AG08396 (cell line): ENCODE measurements around the gene UNC5C.

Experiments used
- DNase-seq: peaks from one replicate; pipeline ENCODE4 v3.0.0; 2012; ENCODE audit warnings: low spot score, mixed read lengths

The UNC5C gene

DNA sequence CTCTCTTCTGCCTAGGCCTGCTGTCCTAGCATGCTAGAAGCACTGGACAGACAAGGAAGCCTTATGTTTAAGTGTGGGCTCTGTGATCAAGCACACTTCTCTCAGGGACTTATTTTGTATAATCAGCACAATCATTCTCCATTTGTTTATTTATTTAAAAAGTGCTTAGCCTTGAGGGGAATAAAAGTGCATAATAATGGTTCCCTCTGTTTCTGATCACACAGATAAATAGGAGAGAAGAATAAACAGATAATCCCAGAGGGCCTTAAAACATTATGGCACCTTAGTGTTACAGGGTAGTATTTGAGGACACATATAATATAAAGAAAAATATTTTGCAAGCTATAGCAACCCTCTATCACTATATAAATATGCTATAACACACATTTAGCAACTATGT, 146.5 kb downstream of the UNC5C start:
- DNase-seq = no peak

DNA sequence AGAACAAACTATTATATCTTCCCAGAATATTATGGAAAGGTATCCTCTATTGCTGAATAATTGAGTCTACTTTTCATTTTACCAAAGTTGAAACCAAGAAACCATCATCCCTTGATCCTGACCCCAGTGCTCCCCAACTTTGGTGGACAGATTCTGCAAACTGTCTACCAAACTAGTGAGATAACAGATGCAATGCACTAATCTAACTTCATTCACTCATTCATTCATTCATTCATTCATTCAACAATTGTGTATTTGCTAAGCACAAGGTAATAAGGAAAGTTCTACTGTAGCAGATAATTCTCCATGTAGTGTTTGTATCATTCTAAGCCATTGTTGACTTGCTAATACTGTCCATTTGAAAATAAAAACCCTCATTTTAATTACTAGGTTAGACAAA, 150.6 kb downstream of the UNC5C start:
- DNase-seq = no peak

DNA sequence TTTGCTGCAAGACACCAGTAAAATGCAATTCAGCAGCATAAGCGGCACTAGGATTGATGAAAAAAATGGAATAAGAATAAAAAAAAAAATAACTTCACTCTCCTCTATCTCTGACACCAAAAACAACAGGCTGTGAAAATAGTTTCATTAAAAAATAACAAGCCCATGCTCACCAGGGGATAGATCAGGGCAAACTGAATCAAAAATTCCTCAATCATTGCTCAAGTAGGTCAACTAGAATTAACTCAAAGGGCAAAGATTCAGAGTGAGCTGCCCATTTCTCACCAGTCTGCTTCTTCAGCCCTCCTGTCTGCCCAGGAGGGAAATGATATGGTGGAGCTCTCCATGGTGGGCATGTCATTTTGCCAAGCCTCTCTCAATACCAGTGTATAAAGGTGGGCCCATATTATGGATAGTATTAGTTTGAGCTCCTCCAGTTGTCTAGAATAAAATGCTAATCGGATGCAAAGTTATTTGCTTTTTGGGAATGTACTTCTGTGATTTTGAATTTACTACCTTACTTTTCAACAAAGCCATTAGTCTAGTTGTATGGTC, 153.9 kb downstream of the UNC5C start:
- no peak for DNase-seq

DNA sequence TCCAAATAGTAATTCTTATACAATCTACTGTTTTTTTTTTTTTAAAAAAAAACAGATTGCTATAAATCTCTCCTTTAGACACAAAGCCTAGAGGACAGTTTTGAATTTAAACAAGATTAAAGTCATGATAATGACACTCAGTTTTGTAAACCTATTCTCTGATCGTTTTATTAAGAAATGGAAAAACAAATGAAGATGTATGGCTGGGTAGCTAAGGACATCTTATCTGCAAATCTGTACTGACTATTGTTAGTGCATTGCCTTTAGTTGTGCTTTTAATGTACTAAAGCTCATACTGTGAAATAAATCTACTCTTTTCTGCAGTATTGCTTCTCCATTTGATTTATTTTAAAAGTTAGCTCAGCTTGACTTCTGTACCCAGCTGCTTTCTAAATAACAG, 155.0 kb downstream of the UNC5C start:
- no peak for DNase-seq

DNA sequence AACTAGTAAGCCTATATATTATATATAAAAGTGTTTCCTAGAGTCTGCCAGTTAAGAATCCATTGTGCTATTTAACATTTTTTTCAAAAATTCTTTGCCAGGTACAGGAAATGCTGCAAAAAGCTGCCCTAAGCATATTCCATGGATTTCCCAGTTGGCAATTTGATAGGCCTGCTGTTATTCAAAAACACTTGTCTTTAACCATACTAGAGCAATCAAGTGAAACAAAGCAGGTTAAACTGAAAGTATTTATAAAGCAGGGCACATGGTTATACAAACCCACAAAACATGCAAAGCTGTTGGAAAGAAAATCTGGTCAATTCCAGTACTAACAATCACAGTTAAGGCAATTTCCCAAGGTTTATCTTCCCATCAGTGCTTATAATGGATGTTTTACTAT, 159.9 kb downstream of the UNC5C start:
- DNase-seq = no peak

DNA sequence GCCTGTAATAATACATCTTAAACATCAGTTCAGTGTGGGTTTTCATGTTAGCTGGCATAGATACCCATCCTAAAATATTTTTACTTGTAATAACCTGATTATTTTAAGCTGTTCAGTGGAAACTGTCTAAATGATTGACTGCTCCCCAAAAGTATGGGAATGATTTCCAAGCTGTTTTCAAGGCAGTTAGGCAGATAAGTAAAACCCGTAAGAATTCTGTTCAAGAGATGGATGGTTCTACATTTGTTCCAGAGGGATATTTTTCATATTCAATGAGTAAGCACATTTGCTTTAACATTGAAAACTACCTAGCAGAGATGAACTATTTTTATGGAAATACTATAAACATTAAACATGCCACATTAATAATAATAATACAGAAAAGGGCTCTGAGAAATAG, 161.1 kb downstream of the UNC5C start:
- DNase-seq = no peak

DNA sequence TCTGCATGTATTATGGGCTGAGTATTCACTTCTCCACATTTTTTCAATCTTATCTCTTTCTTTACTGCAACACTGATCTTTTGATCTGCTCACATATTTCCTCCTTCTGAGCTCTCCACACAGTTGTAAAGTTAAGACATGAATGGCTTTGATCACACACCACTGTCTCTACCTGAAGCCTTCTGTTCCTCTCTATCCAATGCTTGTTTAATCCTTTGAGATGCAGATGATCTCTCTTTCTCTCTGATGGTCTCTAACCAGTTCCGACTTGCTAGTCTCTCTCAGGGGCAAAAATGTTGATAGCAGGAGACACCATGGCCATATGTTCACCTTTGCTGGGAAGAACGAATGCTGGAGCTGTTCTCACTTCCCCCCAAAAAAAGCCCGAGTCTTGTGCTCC, 162.4 kb downstream of the UNC5C start:
- no peak for DNase-seq

DNA sequence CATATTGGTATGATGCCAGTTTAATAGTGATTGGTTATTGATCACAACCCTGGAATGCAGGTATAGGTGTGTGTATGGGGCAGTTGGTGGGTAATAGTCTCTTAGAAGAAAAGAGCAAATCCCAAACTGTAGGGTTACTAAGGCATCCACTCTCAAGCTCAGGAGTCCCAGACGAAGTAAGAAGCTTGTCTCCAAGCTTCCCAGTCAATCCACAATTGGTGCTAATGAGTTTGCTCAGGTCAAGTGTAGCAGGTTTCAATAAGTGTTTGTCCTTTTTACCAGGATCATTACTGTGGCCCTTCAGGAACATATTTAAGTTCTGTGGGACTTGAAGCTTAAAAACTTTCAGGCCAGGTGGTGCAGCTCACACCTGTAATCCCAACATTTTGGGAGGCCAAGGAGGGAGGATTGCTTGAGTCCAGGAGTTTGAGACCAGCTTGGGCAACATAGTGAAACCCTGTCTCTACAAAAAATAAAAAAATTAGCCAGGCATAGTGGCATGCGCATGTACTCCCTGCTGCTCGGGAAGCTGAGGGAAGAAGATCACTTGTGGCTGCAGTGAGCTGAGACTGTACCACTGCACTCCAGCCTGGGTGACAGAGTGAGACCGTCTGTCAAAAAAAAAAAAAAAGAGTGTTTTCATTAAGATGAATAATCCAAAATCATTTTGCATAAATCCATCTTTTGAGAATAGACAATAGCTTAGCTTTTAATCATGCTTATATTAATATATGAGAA, 166.8 kb downstream of the UNC5C start:
- DNase-seq = no peak

DNA sequence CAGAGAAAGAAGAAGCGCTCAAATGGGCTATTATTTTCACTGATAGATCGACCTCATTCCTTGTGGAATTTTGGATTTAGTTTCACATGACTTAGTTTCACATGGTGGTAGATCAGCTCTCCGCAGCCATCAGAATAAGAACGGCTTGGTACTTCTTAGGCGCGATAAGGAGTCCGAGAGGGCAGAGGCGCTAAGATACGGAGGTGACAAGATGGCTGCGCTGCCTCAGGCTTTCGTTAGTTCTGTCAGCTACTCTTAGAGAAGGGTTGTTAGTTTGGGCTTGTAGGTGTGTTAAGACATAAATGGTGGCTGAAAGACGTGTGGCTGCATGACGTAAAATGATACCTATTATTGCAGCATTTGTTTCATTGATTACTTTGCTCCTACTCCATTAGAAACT, 169.1 kb downstream of the UNC5C start:
- DNase-seq = no peak

DNA sequence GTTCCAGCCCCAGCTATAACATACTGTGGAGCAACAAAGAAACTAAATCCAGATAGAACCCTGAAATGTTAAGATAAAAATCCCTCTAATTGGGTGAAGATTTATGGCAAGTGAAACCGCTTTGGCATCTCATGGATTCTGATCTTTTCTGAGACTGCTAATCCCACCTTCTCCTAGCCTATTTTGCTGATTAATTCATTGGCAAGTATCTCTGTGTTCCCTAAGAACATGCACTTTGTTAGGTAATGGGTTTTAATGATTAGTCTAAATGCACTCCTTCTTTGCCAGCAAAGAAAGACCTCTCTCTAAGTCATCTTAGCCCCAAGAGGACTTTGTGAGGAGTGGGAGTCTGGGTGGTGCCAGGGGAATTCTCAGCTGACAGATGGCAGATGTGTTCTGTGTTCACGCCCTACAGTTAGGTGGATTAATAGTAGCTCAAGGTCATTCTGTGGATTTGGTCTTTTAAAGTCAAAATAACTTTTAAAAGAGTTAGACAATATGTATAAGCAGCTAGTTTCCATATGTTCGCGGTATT, 171.3 kb downstream of the UNC5C start:
- DNase-seq = no peak

DNA sequence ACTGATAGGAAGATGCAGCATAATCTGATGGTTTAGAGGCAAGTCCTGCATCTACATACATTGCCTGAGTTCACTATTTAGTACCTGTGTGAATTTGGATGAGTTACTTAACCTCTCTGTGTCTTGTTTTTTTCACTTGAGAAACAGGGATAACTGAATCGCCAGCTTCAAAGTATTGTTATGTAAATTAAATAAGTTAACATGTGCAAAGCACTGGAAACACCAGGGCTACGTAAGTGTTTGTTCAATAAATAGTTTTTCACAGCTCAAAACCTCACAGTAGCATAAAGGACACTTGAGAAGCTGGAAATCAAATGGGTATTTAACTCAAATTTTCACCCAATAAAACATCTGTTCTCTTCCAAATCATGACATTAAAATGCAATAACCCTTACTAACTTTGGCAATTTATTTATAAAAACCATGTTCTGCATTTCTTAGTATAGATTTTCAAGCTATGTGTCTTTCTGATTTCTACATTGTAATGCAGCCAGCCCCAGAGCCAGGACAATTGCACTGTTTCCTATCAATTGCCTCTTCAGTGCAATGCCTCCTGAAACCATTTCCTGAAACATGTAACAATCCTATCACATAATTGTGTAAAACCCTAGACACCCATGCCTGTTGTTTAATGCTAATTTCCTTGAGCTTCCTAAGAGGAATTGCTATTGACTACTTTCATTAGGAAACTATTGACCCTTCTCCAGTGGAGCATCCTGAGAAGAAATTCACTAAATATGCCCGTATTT, 177.1 kb downstream of the UNC5C start:
- DNase-seq = no peak

DNA sequence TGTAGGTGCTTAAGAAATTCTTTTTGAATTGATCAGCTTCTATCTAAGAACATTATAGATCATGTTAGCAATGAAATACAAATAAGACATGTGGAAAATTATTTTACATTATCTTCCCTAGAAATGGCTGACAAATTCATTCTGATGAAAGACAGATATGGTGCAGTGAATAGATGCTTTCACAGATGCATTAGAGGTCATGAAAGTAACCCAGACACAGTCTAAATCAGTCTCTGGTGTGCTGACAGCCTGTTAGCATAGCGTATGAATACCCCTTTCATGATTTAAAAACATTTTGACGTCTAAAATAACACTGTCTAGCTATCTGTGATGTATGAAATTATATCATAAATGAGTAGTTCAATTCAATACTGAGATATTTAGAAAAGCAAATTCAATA, 180.9 kb downstream of the UNC5C start:
- DNase-seq = no peak

DNA sequence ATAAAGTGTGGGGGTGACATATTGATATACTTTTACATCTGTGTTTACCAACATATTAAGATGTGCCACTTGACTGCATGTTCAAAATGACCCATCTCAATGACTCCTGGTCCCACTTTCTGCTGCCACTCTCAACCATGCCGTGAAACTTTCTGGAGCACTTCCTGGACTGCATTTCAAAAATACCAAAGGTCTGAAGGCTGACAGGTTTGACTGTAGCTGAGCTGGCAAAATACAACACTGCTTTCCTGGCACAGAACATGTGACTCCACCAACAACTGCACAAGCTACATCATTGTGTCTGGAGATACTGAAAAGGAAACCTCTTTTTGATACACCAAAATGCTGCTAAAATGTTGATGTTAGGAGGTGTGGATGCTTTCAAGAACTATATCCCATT, 184.8 kb downstream of the UNC5C start:
- no peak for DNase-seq

DNA sequence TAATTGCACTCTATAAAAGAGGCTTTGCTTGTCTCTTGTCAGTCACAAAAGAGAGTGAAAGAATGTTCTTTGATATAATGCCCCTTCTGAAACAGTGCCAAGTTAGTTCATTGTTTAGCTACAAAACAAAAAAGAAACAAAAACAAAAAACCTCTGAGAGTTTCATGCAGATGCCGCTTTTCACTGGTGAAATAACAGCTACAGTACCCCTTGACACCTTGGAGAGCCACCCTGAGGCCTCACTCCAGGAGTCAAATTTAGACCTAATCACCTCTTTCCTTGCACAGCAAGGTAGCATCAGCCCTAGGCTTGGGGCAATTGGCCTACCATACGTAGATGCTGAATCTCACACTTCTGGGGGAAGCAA, 185.2 kb downstream of the UNC5C start:
- no peak for DNase-seq

DNA sequence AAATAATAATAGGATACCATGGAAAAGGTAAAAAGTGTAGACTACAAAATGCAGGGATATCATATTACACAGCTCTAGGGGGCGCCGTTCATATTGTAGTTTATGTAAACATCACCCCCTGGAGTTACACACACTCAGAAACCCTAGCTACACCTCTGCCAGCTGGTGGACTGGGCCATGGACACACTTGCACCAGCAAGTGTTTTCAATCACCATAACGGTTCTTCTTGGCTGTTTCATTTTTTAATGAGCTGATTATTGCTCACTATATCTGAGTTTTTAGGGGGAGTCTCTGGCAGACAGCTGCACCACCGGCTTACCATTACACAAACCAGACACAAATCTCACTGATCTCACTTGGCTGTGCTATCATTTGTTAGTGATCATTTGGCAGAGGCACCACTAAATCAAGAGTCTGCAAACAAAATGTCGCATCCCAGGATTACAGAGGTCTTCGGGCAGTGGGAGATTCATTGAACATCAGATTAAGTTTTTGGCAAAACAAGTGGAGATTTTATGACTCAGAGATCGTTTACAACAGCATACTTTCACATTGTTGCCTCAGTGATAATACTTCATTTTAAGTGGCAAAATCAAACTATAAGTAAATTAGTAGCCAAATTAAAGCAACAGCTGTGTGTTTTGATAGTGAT, 185.7 kb downstream of the UNC5C start:
- DNase-seq = no peak

DNA sequence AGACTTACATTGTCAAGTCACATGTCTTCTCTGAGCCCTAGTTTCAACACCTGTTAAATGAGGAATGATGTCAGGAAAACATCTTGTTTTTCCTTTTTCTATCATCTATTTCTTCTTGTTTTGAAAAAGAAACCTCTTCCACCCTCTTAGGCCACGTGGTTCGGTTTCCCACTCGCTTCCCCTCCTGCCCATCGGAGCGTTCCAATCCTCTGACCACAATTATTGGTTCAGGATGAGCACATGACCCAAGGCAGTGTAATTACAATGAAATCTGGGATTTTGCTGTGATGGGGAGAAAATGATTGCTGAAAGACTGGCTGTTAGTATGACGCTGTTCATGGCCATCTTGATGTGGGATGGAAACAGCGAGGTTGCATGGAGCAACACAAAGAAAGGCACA, 186.7 kb downstream of the UNC5C start:
- DNase-seq = no peak

DNA sequence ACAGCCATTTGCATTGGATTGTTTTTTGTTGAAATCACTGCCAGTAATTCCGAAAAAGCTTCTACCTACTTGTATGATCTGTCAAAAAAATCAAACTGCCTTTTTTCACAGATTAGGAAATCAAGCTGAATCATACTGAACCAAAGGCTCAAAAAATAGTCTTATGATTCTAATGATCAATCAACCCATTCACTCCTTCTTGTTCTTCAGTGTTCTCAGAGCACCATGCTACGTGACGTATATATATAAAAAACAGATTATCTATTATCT, 187.1 kb downstream of the UNC5C start:
- DNase-seq = no peak

DNA sequence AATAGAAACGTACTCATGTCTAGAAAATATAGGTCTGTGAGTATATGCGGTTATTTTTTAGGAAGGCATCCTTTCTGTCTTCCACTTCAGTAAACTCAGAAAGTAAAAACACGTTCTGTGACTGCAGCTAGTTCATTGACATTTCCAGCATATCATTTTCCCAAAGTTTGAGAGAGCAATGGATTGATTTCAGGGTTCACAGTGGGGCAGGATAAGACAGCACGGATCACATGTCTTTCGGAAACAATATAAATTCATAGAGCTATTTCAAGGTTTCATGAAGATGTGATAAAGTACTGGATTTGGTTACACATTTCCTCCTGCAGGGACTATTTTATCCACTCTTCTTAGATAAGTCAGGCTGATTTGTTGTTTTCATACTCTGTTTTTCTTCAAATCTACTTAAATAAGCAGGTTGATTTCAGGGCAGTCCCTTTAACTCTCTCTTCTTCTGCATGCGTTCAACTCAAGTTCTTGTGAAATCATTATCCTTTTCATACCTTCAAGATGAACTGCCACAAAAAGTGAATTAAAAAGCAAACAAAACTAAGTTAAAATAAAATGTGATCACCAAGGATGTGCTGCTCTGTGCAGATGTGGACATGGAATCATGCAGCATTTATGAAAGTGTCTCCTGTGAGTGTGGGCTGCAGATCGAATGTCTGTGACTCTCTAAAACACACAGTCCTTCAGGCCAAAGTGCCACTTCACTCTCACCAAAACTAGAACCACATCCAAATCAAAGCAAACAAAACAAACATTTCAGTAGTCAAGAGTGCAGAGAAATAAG, 187.7 kb downstream of the UNC5C start:
- DNase-seq = no peak

DNA sequence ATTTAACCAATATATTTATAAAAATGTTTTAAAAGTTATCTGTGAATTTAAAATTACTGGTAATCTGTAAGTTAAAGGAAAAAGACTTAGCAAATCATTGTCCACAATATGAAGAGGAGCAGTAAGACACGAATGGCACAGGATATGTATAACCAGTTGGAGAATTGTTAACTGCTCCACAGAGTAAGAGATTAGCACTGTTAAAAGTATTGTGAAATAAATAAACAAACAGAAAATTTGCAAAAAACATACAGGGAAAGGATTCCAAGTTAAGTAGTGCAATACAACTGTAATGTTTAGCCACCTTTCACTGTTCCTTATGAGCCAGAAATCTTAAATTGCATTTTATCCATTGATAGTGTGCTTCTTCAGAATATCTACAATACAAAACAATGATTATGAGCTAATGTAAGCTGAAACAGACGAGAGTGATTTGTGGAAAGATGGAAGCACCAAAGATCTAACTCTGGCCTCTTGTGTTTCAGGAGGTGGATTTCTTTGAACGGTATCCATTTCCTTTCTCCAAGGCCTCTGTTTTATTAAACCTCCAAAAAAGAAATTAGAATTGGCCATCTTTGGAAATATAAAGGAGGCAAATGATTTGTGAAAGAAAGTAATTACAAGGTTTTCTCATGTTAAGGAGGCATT, 188.4 kb downstream of the UNC5C start:
- DNase-seq = no peak

DNA sequence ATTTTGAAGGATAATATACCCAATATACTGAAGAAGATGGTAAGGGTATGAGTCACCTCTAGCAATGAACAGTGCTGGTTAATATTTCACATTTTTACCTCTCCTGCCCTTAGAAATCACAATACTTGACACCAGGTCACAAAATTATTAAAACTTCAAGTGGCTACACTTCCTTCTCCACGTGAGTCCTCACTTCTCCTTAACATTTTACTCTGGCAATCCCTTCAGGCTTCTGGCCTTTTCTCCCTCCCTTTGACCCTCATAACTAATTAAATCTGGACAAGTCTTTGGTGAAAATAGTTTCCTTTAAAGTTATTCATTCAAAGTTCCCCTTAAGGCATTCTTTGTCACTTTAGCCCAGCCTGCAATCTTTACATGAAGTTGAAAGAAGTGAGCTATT, 190.4 kb downstream of the UNC5C start:
- DNase-seq = no peak

DNA sequence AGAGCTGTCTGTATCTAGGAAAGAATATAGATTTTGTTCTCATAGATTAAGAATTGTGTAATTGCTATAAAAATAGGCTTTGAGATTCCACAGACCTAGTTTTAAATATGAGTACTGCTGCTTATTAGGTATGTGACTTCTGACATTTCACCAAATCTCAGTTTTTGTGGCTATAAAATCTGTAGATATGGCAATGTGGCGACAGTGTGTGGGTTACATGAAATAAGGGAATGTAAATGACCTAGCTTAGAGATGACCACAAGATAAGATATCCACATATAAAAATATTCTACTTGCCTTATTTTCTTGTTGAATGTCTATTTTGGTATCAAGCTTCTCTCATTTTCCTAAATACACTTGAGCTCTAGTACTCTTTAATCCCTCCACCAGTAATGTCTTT, 193.8 kb downstream of the UNC5C start:
- DNase-seq = no peak

DNA sequence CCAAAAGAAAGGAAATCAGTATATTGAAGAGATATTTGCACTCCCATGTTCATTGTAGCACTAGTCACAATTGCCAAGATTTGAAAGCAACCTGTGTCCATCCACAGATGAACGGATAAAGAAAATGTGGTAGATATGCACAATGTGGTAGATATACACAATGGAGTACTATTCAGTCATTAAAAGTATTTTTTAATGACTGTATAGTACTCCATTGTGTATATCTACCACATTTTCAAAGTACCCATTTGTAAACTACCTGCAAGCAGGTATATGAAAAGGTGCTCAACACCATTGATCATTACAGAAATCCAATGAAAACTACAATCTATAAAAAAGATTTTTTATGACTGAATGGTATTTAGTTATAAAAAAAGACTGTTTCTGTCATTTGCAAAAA, 200.4 kb downstream of the UNC5C start:
- DNase-seq = no peak
